Measurements from ENCODE around the gene MIF4GD. TPM values are rescaled to one million over a fixed set of nuclear protein-coding genes. Genes with fewer than 3 reads are reported as not detected.
A peak's percentile ranks its signal among the peaks of the same experiment; 100 is the strongest.
"Not testable (repeated sequence)": the region's sequence is repeated elsewhere in the genome, so short reads cannot be mapped to it uniquely, and the experiment has no call there.

MIF4GD gene
- total RNA-seq, 1 donor from 2014 or later: 7.5 TPM

DNA sequence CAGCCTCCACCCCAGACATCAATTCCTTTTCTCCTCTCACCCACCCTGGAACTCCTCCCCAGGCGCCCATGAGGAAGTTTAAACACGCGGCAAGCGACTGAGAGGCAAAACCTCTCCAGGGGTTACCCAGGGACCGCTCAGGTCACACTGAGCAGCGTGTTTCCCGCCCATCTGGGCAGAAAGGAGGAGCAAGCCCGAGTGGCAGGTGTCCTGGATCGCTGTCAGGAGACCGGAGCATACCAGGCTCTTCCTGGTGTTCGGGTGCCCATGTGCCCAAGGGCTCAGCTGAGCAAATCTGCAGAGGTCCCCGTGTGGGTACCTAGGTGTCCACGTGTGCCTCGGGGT lies 17.7 kb upstream of the MIF4GD start:
- DNase-seq (ENCODE audit: low read depth in 2 of 2): no peak

DNA sequence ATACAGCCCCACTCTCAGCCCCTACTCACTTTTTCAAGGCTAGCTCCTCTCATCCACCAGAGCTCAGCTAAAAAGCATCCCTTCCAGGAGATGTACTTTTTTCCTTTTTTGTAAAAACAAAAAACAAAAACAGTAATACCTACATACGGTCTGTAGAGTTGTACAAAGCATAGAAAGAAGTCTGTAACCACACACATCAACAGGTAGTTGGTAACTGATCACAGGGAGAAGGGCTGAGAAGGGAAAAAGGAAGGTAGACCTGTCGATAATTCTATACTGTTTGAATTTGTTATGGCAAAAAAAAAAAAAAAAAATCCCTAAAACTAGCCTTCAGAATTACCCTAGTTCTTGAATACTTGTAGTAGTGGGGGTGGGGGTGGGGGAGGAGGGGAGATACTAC lies 17.3 kb upstream of the MIF4GD start:
- DNase-seq (ENCODE audit: low read depth in 2 of 2): no peak

DNA sequence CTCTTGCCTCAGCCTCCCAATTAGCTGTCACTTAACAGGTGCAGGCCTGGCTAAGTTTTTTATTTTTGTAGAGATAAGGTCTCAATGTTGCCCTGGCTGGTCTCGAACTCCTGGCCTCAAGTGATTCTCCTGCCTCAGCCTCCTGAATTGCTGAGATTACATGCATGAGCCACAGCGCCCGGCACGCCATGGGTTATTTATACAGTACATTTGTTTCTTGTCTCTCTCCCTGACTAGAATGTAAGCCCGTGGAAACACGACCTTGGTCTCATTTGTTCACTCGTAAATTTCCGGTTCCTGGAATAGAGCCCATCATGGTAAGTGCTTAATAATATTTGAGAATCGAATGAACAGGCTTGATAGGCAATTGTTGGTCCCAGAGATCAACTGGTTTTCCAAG lies 16.2 kb upstream of the MIF4GD start:
- no peak for DNase-seq (ENCODE audit: low read depth in 2 of 2)

DNA sequence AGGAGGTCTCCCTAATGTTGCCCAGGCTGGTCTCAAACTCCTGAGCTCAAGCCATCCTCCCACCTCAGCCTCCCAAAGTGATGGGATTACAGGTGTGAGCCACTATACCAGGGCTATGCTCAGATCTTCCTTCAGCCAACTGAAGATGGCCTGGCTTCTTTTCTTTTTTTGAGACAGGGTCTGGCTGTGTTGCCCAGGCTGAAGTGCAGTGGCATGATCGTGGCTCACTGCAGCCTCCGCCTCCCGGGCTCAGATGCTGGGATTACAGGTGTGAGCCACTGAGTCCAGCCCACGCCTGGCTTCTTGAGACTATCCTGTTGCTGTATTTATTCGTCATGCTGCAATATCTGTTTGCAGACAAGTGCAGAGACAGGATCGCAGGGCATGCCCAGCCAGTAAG lies 14.1 kb upstream of the MIF4GD start:
- DNase-seq (ENCODE audit: low read depth in 2 of 2): no peak

DNA sequence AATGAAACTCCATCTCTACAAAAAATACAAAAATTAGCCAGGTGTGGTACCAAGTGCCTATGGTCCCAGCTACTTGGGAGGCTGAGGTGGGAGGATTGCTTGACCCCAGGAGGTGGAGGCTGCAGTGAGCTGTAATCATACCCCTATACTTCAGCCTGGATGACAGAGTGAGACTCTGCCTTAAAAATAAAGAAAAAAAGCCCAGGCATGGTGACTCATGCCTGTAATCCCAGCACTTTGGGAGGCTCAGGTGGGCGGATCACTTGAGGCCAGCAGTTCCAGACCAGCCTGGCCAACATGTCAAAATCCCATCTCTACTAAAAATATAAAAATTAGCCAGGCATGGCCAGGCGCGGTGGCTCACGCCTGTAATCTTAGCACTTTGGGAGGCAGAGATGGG lies 9.2 kb upstream of the MIF4GD start:
- not testable (repeated sequence) for DNase-seq (ENCODE audit: low read depth in 2 of 2)

DNA sequence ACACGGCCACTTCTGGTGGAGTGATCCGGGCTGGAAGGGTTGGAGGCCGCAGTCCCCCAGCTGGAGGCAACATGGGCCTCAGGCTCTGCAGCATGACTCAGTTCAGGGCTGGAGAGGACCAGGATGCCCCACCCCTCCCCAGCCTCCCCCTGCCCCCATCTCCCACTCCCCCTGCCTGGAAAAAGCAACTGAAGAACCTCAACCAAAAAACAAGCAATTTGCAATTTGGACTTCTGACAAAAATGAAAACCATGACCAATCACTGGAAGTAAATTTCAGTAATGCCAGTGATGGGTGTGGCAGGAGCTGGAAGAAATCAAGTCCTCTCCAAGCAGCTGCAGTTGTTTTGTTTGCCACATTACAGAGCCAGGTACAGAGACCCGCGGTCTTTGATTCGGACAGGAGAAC lies 6.6 kb upstream of the MIF4GD start:
- no peak for DNase-seq (ENCODE audit: low read depth in 2 of 2)

DNA sequence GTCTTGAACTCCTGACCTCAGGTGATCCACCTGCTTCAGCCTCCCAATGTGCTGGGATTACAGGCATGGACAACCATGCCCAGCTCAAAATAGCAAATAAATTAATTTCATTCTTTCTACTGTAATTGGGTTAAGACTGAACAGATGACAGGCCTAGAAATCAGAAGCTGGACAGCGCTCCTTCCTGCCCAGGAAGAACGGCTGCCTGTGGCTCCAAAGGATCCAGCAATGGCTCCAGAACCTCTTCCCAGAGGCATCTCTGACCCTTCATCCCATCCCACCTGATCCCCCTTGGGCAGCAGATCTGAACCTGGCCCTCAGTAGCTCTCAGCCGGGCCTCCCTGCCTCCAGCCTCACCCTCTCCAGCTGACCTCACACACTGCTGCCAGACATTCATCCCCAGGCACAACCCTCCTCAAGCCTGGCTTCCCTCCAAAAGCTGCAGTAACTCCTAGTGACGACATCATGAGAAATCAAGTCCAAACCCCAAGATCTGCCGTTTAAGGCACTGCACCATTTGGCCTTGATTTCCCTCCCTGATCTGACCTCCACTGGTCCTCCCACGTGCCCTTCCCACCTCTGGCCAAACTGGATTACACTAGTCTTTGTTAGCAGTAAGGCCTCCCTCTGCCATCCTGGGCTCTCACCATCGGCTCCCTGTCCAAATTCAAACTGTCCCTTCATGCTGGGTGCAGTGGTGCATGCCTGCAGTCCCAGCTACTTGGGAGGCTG lies 3.1 kb upstream of the MIF4GD start:
- peak in 1 of 2 donors; percentile 43 for DNase-seq (ENCODE audit: low read depth in 2 of 2)

DNA sequence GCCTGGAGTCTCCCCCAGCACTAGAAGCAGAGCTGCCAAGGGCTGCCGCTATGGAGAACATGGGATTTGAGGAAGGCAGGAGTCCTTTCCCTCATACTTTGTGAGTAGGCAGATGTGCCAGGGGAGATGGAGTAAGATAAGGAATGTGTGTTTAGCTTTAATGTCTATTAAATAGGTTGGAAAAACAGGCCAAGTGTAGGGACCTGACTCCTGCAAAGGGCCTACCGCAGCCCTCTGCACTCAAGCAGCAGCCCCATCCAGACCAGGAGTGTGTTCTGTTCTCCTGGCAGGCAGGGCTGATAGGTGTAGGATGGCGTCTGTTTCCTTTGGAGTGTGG lies 1.8 kb upstream of the MIF4GD start:
- no peak for DNase-seq (ENCODE audit: low read depth in 2 of 2)

DNA sequence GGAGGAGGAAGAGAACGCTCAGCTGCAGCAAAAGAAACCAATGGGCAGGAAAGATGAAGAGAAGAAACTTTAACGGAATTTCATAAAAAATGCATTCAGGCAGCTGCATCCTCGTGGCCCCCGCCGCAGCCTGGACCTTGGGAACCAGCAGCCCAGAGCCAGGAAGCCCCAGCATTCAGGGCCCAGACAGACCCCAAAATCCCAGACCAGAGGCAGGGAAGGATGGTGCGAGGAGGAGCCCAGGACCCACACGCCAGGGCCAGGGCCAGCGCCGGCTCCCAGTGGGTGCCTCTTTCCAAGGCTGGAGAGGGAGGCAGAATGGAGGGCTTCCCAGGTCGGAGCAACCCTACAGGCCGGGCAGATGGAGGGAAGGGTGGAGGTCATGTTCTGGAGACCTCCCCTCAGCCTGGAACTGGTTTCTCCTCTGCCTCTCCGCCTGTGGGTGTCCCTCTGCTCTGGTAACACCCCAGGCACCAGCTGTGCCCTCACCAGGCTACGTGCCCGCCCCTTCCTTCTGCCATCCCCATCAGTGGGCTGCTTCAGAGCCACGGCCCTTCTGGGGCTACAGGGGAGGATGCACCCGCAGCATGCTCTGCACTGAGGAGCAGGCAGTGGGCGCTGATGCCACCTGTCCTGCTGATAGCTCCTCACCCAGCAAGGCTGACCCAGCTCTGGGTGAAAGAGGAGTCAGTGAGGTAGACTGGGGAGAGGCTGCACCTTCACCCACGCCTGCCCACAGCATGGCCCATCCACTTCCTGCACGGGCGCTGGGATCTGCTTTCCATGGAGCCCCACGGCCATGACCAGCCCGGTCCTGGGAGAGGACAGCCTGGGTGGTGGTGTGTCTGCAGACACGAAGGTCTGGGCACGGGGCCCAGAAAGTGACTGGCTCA lies 1.2 kb upstream of the MIF4GD start:
- DNase-seq (ENCODE audit: low read depth in 2 of 2): no peak

DNA sequence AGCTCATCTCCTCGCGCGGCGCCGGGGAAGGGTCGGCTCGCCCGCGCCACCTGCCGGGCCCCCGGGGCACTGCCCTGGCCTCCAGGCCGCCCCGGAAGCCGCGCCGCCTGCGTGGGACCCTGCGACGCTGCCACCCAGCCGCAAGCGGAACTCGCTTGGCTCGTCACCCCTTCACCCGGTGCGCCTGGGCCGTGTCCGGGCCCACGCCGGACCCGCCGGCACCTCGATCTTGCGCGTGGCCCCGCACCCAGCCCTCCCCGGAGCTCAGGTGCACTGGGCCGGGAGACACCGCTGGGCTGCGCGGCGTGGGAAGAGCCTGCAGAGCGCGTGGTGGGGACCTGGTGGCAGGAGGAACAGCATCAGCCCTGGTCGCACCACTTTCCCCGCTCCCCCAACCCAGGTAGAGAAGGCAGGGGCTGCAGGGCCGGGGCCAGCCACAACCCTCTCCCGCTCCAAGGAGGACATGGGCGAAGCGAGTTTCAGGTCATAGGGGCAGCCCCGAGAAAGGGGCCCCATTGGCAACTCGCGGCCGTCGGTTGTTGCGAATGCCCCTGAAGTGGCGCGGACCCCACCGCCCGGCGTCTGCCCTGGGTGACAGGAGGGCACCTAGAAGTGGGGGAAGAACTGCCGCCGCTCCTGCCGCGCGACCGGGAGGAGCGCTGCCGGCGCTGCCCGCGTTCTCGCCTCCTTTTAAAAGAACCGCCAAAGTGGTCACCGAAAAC lies 363 bp upstream of the MIF4GD start:
- peak in 1 of 2 donors; percentile 74 for DNase-seq (ENCODE audit: low read depth in 2 of 2)

DNA sequence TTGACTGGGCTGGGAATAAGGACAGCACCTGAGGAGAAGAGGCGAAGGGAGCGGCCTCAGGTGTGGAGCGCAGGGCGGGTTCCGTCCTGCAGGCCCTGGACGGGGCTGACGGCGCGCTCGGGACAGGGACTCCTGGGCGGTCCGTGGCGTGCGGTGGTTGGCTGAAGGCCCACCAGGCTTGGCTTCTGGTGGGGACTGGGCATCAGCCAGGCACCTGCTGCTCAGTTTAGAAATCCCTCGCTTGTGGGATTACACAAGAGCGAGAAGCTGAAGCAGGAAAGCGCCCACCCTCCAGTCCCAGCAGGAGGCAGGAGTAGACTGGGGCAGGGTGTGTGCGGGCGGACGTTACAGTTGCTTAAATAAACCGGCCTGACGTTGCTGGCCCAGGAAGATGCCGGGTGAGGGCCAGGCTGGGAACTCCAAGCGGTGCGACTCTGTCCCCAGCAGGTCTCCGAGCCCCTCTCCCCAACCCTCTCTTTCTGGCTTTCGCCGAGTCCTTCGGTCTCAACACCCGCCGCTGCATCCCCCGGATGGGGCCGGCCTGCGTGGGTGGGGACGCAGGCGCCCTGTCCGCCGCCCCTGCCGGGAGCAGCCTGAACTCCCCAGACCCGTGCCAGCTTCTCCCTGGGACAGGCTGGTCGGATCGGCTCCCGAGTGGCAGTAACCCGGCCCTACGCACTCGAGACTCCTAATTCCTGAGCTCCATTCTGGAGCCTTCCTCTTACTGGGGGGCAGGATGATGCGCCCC lies 639 bp downstream of the MIF4GD start:
- DNase-seq (ENCODE audit: low read depth in 2 of 2): peak; percentile 69 to 79

DNA sequence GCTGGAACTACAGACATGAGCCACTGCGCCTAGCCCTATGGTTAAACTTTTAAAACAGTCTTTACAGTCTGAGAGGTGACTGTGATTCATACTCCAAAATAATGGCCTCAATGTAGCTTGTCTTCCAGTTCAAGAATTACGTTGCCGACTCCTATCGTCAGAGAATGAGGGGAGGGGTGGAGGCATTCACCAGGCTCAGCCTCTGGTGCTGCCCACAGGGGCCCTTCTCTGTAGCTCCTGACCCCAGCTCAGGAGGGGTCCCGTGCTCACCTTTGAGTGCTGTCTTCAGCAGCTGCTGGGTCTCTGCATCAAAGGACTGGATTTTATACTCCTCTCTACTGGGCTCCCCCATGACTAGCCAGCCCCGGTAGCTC lies 1.2 kb downstream of the MIF4GD start:
- no peak for DNase-seq (ENCODE audit: low read depth in 2 of 2)

DNA sequence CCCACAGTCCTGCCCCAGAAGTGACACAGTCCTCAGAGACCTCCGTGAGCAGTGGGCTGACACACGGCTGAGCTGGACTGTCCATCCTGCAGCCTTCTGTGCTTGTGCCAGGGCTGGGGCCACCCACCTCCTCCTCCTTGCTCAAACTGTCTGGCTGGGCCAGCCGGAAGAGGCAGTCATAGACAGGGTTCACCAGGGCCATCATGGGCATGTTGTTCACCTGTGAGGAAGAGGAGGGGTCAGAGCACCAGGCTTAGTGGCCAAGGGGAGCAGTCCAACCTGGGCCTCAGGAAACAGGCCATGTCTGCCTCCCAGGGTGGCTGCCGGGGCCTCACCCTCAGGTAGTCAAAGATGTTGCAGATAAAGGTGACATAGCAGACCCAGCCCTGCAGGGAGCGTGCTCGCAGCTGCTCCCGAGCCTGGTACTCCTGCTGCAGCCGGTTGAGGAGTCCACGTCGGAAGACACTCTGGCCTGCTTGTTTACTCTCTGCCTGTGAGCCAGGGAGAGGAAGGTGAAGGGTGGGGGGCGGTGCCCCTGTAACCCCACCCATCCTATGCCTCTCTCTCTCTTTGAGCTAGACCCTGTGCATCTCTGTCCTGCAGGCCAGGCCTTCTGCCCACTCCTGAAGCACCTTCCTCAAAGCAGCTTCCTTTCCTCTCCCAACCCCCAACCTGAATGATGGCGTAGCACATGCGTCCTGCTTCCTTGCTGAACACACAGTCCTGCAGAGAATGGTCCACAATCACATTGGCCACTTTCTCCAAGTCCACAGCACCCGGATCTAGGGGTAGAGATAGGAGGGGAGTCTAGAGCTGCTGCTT lies 3.4 kb downstream of the MIF4GD start:
- DNase-seq (ENCODE audit: low read depth in 2 of 2): no peak

DNA sequence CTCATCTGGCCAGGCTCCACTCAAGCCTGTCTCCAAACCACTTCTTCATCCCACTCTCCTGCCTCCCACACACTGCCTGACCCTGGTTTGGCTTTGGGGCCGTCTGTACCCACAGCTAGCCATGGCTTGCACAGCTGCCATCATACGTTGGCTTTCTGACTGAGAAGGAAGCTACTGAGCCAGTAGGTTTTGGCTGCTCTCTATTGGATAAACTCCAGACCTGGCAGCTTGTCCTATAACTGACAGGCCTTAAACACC lies 3.9 kb downstream of the MIF4GD start:
- DNase-seq (ENCODE audit: low read depth in 2 of 2): no peak

DNA sequence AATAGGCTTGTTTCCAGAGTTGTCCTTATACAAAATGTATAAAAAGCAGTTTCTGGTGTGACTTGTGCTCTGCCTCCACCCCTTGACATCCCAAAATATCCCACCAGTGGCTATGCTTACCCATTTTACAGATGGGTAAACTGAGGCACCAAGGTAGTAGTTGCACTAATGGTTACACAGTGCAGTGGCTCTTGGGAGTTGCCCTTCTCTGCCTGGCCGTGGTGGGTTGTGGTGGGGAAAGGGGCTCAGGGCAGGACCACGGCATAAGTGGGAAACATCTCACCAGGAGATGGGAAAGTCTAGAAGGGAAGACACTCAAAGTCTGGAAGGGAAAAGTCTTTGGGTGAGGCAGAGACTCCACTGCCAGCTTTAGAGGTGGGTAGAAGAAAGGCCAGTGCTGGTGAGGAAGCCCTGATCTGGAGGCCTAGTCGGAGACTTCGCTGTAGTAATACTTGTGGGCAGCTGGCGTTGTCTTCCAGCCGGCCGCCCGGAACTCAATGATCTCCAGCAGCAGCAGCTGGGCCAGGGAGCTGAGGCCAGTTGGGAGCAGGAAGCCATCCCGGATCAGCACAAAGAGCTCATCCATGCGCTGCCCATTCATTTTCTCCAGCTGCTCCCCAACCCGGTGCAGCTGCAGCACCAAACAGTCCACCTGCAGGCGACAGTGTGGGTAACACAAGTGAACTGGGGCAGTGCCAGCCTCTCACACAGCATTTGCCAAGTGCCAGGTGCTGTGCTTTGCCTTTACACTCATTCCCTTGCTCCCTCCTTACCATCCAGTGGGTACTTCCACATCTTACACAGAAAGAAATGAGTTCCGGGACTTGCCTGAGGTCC lies 4.5 kb downstream of the MIF4GD start:
- DNase-seq (ENCODE audit: low read depth in 2 of 2): no peak

DNA sequence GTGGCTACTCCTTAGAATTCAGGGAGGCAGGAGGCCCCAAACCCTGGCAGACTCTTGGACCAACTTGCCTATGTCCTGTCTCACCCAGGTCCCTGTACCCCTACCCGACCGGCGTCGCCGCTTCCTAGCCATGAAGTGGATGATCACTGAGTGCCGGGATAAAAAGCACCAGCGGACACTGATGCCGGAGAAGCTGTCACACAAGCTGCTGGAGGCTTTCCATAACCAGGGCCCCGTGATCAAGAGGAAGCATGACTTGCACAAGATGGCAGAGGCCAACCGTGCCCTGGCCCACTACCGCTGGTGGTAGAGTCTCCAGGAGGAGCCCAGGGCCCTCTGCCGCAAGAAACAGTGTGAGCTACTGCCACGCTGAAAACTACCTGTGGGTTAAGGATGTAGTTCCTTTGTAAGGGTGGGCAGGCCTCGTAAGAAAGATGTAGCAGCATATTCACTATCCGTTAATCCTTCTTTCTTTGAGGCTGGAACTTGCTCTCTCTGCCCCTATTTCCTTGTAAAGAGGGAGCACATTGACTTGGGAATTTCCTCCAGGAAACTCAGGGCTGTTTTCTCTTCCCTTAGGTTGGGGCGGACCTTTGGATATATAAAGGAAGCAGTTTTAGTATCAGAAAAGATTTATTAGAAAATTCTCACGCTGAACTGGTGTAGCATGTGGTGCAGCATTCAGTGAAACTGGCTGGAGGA lies 5.3 kb downstream of the MIF4GD start:
- peak; percentile 15 to 79 for DNase-seq (ENCODE audit: low read depth in 2 of 2)

DNA sequence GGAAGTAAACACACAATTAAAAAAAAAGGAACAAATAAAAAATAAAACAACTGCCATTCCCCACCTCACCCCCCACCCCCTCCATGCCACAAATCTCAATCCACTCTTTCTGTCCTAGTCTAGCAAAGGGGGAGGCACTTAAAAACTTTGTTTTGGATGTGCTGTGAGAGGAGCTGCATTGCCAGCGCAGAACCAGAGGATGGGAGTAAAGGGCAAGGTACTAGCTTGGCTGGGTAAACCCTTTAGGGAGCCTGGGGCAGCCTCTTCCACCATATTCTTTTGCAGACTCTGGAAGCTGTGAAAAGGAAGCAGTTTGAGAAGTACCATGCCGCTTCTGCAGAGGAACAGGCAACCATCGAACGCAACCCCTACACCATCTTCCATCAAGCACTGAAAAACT lies 8.0 kb downstream of the MIF4GD start:
- no peak for DNase-seq (ENCODE audit: low read depth in 2 of 2)

DNA sequence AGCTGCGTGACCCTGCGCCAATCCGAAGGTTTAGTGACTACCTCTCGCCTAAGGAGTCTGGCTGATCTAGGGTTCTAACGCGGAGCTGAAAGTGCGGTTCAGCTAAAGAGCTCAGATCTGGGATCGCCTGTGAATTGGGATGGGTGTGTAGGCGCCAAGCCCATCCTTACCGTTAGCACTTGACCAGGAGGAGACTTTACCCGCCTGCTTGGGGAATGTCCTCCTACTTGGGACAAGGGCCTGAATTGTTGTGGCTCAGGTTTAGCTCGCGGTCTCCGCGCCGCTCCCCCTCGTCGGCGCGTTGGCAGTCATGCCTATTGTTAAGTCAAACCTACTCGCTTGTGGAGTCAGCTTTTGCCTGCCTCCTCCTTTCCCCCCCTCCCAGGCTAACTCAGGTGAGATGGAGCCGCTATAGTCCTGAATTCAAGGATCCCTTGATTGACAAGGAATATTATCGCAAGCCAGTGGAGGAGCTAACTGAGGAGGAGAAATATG lies 8.9 kb downstream of the MIF4GD start:
- peak in 1 of 2 donors; percentile 33 for DNase-seq (ENCODE audit: low read depth in 2 of 2)

DNA sequence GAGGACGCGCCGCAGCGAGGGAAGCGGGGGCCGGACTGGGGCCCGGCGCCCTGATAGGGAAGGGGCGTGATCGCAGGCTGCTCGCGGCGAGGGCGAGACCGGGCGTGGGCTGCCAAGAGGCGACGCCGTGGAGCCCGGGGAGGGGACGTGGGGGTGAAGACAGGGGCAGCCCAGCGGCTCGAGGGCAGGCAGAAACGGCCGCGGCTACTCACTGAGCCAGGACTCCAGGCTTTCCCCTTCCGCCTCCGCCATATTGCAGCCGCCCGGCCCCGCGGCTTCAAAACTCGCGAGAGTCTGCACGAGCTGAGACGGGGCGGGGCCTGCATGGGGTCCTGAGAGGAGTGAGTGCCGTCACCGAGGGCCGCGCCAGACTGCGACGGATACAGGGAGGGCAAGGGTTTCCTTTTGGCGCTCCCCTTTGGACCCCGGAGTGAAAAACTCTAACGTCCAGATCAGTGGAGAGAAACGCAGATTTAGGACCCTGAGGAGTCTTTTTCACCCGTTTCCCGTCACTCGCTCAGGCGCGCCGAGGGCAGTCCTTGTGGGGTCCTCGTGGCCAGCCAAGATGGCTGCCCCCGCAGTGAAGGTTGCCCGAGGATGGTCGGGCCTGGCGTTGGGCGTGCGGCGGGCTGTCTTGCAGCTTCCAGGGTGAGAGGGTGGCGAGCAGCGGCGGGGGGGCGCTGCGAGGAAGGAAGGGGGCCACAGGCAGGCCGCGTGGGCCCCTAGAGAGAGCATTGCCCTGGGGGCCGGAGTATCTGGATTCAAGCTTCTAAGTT lies 9.5 kb downstream of the MIF4GD start, which contains the start of the genes GGA3 and MRPS7:
GGA3 (minus strand) TSS at position 271 of the 776 bp plus-strand sequence; CDS start at position 252, 19 bp downstream.
MRPS7 (plus strand) TSS at position 544 of the 776 bp plus-strand sequence; CDS start at position 566, 22 bp downstream.
- peak; percentile 95 to 96 for DNase-seq (ENCODE audit: low read depth in 2 of 2)
